ENCODE results near the gene SHLD3.
A peak's percentile ranks its signal among the peaks of the same experiment; 100 is the strongest.
"Not testable (repeated sequence)": the region's sequence is repeated elsewhere in the genome, so short reads cannot be mapped to it uniquely, and the experiment has no call there.

The SHLD3 gene

DNA sequence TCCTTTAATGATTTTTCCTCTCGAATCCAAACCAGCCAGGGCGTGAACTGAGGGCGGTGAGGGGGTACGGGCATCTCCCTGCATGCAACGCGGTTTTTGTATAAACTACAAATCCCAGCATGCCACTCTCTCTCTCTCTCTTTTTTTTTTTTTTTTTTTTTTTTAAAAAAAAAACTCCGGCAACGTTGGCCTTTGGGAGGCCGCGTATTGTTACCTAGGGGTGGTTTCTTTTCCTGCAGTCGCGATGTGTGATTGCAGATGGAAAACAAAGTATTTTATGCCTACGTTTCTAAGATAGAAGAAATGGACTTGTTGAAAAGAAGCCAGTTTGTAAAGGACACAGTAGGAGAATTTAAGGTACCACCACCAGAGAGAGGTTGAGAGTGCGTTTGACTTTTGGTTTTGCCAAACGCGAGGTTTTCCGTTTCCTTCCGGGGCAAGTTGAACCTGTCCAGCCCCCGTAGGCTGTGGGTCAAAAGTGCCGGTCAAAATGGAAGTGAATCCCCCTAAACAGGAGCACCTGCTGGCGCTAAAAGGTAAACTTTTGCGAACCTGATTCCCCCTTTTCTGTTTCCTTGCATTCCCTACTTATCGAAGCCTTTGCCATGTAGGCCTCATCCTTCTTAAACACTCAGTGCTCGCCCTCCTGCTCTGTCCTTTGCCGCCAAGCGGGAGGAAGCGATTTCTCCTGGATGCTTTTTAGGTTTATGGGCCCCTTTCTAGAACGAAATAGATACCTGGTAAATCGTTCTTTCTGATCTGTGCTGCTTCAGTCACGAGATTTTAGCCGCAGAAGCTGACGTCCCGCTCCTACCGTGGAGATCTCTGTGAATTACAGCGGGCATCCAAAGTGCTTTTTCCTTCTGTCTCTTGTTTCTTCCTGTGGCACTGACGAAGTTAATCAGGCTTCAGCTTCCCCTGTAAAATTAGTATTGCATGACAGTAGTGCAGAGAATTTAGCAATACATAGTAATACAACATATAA, at the start of gene SHLD3, which contains the start of gene TRAPPC13:
TSS of gene SHLD3 (plus strand) at position 457 of the 985 bp plus-strand sequence. CDS start 4,561 bp downstream, outside the sequence.
TSS of gene TRAPPC13 (plus strand) at position 457 of the 985 bp plus-strand sequence. CDS start at position 491, 34 bp downstream.
- peak; percentile 75 for DNase-seq (ENCODE audit: low spot score)

GRCh38 chr5:65577141-65577540, 47.7 kb upstream of the SHLD3 start:
- no peak for DNase-seq (ENCODE audit: low spot score)

GRCh38 chr5:65588694-65589093, 36.1 kb upstream of the SHLD3 start:
- no peak for DNase-seq (ENCODE audit: low spot score)

DNA sequence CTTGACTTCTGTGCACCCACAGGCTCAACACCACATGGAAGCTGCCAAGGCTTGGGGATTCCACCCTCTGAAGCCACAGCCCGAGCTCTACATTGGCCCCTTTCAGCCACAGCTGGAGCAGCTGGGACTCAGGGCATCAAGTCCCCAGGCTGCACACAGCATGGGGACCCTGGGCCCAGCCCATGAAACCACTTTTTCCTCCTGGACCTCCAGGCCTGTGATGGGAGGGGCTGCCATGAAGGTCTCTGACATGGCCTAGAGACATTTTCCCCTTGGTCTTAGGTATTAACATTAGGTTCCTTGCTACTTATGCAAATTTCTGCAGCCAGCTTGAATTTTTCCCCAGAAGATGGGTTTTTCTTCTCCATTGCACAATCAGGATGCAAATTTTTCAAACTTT, 23.1 kb upstream of the SHLD3 start:
- not testable (repeated sequence) for DNase-seq (ENCODE audit: low spot score)

- no peak for DNase-seq (ENCODE audit: low spot score)
Observed at GRCh38 chr5:65611524-65611923, 13.3 kb upstream of the SHLD3 start.

GRCh38 chr5:65612298-65612907, 12.4 kb upstream of the SHLD3 start:
- no peak for DNase-seq (ENCODE audit: low spot score)

DNA sequence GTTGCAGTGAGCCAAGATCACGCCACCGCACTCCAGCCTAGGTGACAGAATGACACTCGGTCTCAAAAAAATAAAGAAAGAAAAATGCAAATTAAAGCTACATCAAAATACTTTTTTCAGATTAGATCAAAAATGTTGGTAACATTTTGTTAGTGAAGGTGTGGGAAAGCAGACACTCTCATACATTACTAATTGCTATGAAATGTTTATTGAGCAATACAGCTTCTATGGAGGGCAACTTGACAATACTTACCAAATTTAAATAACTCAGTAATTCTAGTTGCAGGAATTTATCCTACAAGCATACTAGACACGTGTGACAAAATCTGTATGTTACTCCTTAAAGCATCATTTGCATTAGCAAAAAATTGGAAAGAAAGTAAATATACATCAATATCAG, 4.8 kb upstream of the SHLD3 start:
- DNase-seq (ENCODE audit: low spot score): no peak

GRCh38 chr5:65621961-65622360, 2.9 kb upstream of the SHLD3 start:
- DNase-seq (ENCODE audit: low spot score): not testable (repeated sequence)

DNA sequence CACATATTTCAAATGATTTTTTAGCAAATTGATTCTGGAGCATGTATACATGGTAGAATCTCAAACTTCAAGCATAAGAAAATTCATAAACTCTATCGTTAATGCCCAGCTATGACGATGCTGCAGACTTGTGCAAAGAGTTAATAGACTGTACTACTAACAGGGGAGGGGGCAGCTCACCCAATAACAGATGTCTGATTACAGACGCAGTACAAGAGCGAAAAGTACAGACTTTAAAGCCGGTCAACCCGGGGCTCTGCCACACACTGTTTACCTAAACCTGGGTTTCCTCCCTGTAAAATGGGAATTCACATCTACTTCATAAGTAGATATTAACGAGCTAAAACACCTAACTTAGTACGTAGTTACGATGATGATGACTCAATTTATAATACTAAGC, 1.3 kb upstream of the SHLD3 start:
- no peak for DNase-seq (ENCODE audit: low spot score)

- peak; percentile 92 for DNase-seq (ENCODE audit: low spot score)
Observed at GRCh38 chr5:65624025-65624570, 729 bp upstream of the SHLD3 start, which contains the start of gene TRIM23. TRIM23 (minus strand) TSS chr5:65624333; CDS start chr5:65624274, 59 bp downstream.

- no peak for DNase-seq (ENCODE audit: low spot score)
Observed at GRCh38 chr5:65625743-65626142, 916 bp downstream of the SHLD3 start.

- no peak for DNase-seq (ENCODE audit: low spot score)
Observed at GRCh38 chr5:65630981-65631380, 6.2 kb downstream of the SHLD3 start.

DNA sequence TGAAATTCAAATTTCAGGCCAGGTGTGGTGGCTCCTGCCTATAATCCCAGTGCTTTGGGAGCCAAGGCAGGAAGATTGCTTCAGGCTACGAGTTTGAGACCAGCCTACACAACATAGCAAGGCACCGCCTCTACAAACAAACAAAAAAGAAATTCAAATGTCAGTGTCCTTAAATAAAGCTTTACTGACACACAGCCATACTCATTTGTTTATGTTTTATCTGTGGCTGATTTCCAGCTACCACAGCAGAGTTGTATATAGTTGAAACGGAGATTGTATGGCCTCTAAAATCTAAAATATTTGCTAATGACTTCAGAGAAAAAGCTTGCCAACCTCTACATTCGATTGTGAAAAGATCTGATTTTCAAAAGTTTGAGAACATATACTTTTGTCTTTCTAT, 15.4 kb downstream of the SHLD3 start:
- DNase-seq (ENCODE audit: low spot score): no peak

DNA sequence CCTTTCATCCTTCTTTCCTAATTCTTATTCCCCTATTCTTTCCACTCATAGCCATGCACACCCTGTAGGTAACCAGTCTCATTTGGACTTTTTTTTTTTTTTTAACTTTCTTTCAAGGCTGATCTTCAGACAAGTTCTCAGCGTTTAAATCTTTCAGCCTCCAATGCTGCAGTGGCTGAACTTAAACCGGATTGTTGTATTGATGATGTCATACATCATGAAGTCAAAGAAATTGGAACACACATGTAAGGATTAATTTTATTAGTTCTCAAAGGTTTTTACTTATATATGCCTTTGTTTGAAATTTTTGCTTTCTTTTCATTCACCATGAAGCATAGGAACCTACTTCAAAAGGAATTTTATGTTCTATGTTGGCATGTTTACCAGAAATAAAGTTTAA, 22.1 kb downstream of the SHLD3 start:
- no peak for DNase-seq (ENCODE audit: low spot score)

GRCh38 chr5:65647941-65648340, 23.1 kb downstream of the SHLD3 start:
- DNase-seq (ENCODE audit: low spot score): no peak

DNA sequence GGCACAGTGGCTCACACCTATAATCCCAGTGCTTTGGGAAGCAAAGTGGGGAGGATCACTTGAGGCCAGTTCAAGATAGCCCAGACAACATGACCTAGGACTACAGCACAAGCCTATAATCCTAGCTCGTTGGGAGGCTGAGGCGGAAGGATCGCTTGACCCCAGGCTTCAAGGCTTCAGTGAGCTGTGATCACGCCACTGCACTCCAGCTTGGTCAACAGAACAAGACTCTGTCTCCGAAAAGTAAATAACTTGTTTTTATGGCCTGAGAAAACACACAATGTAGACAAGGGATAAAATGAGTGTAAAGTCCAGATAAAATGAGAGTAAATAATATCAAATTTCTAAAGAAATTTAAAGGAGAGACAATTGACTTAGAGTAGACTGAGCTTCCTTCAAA, 26.3 kb downstream of the SHLD3 start:
- no peak for DNase-seq (ENCODE audit: low spot score)

- DNase-seq (ENCODE audit: low spot score): no peak
Observed at GRCh38 chr5:65654713-65655112, 29.9 kb downstream of the SHLD3 start.

DNA sequence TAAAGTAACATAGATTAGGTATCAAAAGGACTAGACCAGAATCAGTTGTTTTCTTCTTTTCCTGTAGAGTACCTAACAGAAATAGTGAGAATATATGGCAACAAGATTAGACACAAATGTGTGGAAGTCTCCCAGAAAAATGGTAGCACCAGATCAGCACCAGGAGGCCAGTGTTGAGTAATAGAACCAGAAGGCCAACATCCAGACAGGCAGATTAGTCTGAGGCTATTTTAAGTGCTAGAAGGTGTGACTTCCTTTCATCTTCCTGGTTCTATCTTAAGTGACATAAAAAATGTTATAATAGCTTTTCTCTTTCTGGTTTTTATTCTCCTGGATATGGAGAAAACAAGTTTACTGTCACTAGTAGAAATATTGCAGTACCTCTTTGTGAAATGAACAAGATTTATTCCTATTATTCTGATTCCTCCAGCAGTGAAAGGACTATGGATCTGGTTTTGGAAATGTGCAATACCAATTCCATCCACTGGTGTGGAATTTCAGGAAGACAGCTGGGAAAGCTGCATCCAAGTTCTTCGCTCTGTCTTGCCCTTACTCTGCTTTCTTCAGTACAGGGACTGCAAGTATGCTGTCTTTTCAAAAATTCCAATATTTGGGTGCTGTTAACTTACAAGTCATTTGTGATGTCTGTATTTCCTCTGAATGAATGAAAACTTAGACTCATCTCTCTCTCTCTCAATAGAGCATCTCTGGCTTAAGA, 39.1 kb downstream of the SHLD3 start:
- DNase-seq (ENCODE audit: low spot score): peak; percentile 14

DNA sequence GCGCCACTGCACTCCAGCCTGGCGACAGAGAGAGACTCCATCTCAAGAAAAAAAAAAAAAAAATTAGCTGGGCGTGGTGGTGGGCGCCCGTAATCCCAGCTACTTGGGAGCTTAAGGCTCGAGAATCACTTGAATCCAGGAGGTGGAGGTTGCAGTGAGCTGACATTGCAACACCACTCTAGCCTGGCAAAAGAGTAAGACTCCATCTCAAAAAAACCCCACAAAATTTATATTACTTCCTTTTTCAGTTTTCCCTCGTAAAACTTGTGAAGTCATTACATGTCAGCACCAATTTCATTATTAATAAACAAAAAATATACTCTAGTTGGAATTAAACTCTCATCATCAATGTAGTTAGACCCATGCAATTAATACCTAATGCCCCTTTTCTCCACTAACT, 43.9 kb downstream of the SHLD3 start:
- no peak for DNase-seq (ENCODE audit: low spot score)

DNA sequence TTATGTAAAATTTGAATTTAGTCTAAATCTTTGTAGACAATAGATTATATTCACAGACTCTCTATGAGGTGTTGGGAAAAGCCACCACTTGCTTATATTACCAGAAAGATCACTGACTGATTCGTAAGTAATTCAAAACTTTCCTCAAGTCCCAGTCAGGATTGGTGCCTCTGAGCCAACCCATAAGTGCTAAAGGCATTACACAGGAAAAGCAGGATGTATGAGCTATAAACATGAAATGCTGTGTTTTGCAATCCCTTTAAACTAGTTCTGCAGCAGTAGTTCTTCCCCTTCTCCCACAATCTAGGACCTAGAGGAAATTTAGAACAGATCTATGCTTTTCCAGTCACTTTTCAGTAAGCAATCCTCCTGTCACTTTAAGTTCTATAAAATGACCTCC, 48.0 kb downstream of the SHLD3 start:
- peak; percentile 30 for DNase-seq (ENCODE audit: low spot score)

GRCh38 chr5:65674749-65675148, 49.9 kb downstream of the SHLD3 start:
- DNase-seq (ENCODE audit: low spot score): no peak

DNA sequence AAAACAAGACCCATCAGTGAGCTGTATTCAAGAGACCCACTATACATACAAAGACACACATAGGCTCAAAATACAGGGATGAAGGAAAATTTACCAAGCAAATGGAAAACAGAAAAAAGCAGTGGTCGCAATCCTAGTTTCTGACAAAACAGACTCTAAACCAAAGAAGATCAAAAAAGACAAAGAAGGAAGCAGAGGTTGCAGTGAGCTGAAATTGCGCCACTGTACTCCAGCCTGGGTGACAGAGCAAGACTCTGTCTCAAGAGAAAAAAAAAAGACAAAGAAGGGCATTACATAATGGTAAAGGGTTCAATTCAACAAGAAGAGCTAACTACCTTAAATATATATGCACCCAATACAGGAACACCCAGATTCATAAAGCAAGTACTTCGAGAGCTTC, 51.2 kb downstream of the SHLD3 start:
- DNase-seq (ENCODE audit: low spot score): not testable (repeated sequence)
